Regular cardiac myocyte (primary cell): ENCODE measurements around the gene POLR2A. TPM values are rescaled to one million over a fixed set of nuclear protein-coding genes. Genes with fewer than 3 reads are reported as not detected.

Experiments used
- total RNA-seq: library from RNA; depleted of rRNA; stranded (reverse); fragments of >200 nt; gene quantifications from 2 replicates; pipeline ENCODE4 v1.2.3, GENCODE V29; 2014

POLR2A gene
- 49.6 and 88.0 TPM in 2 replicates for total RNA-seq

DNA sequence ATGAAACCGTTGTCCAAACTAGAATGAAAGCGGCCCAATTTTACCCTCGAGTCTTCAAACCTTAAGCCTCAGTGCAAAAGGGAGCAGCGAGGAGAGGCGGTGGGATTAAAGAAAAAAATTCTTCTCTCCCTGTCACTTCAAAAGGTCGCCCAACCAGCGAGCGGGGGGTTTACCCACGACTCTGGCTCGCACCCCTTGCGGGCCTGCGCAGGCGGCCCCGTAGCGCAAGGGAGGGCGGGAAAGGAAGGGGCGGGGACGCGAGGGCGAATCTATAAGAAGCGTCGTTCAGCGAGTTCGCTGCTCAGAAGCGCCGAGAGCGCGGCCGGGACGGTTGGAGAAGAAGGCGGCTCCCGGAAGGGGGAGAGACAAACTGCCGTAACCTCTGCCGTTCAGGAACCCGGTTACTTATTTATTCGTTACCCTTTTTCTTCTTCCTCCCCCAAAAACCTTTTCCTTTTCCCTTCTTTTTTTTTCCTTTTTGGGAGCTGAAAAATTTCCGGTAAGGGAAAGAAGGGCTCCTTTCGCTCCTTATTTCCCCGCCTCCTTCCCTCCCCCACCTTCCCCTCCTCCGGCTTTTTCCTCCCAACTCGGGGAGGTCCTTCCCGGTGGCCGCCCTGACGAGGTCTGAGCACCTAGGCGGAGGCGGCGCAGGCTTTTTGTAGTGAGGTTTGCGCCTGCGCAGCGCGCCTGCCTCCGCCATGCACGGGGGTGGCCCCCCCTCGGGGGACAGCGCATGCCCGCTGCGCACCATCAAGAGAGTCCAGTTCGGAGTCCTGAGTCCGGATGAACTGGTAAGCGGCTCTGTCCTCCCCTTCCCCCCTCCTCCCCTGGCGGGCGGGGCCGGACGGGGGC is at the start of gene POLR2A:
Gene POLR2A, plus strand, starts transcription at position 300 of the 852 bp plus-strand sequence.

GRCh38 chr17:7439462-7440112 is 44.6 kb upstream of the POLR2A start, which contains the start of gene FGF11:
FGF11 (plus strand) TSS chr17:7439512; CDS start chr17:7439621, 109 bp downstream.

GRCh38 chr17:7444682-7445618 is 39.2 kb upstream of the POLR2A start, which contains the start of gene CHRNB1:
CHRNB1 (plus strand) TSS chr17:7445061; CDS start chr17:7445128, 67 bp downstream.

DNA sequence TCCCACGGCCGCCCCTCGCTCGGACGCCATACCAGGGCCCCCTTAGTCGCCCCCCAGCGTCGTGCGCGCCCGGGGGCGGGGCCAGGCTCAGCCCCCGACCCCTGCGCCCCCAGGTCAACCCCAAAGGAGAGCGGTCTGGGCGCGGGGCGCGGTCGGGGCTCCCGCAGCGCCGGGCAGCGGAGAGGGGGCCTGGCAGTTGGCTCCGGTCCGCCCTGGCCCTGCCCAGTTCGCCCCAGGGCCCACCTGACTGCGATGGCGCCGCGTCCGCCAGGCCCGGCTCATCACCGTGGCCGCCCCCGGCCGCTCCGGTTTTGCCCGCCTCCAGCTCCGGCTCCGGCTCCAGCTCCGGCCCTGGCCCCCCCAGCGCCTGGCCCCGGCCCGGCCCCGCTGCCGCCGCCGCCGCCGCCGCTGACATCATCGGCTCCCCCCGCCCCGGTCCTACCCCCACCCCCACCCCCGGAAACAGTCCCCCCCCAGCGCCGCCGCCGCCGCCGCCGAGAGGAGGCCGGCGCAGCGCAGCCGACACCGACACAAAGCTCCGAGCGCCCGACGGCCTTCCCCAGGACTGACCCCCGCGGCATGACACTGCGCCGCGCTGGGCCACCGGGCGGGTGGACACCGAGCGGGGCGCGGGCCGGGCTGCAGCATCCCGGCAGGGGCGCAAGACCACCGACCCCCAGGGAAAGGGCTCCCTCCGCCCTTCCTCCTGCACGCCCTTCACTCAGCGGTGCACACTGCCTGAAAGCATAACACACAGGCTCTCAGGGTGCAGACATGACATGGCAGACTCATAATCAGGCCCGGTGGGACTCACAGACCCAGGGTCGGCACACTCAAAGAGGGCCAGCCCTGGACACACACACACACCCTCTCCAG is 4.7 kb upstream of the POLR2A start, which contains the start of gene ZBTB4:
Gene ZBTB4, minus strand, starts transcription at position 419 of the 876 bp plus-strand sequence. CDS start 12,830 bp downstream, outside the sequence.

GRCh38 chr17:7481275-7481674 is 2.9 kb upstream of the POLR2A start, which contains the start of gene SLC35G6:
SLC35G6 (plus strand) TSS chr17:7481446; CDS start chr17:7481517, 71 bp downstream.

GRCh38 chr17:7548585-7549400 is 64.6 kb downstream of the POLR2A start, which contains the start of gene TNFSF12:
TNFSF12 (plus strand) TSS chr17:7549058; CDS start chr17:7549154, 96 bp downstream.

Other genes starting within 250 kb of the POLR2A start
- gene DVL2, start 249.8 kb upstream of the POLR2A start, total RNA-seq: 49.8 and 59.5 TPM in 2 replicates
- gene PHF23, start 244.9 kb upstream of the POLR2A start, total RNA-seq: 40.0 and 40.8 TPM in 2 replicates
- gene GABARAP, start 241.9 kb upstream of the POLR2A start, total RNA-seq: 118 and 275 TPM in 2 replicates
- 14.4 and 19.9 TPM in 2 replicates for gene CTDNEP1, start 232.6 kb upstream of the POLR2A start, total RNA-seq
- 22.0 and 57.3 TPM in 2 replicates for gene ELP5, start 232.2 kb upstream of the POLR2A start, total RNA-seq
- gene CLDN7, start 221.9 kb upstream of the POLR2A start, total RNA-seq: 0.19 and 1.7 TPM in 2 replicates
- under 0.01 and 0.28 TPM in 2 replicates for gene SLC2A4, start 202.6 kb upstream of the POLR2A start, total RNA-seq
- 0.56 TPM in 1 of 2 replicates, not detected in the other for gene YBX2, start 189.7 kb upstream of the POLR2A start, total RNA-seq
- 474 and 1,218 TPM in 2 replicates for gene EIF5A, start 176.7 kb upstream of the POLR2A start, total RNA-seq
- gene GPS2, start 169.0 kb upstream of the POLR2A start, total RNA-seq: 26.8 and 41.8 TPM in 2 replicates
- gene NEURL4, start 155.0 kb upstream of the POLR2A start, total RNA-seq: 12.7 and 23.8 TPM in 2 replicates
- gene ACAP1, start 147.8 kb upstream of the POLR2A start, total RNA-seq: 0.56 and 0.58 TPM in 2 replicates
- 10.4 and 13.5 TPM in 2 replicates for gene KCTD11, start 132.2 kb upstream of the POLR2A start, total RNA-seq
- not detected in 2 replicates for gene TMEM95, start 129.2 kb upstream of the POLR2A start, total RNA-seq
- under 0.01 and 0.28 TPM in 2 replicates for gene TNK1, start 103.3 kb upstream of the POLR2A start, total RNA-seq
- 14.4 and 15.5 TPM in 2 replicates for gene PLSCR3, start 89.8 kb upstream of the POLR2A start, total RNA-seq
- gene TMEM256, start 80.3 kb upstream of the POLR2A start, total RNA-seq: 88.0 and 144 TPM in 2 replicates
- 2.3 and 4.2 TPM in 2 replicates for gene NLGN2, start 76.5 kb upstream of the POLR2A start, total RNA-seq
- gene SPEM1, start 64.0 kb upstream of the POLR2A start, total RNA-seq: not detected in 2 replicates
- gene SPEM2, start 58.8 kb upstream of the POLR2A start, total RNA-seq: not detected in 2 replicates
- gene SPEM3, start 55.5 kb upstream of the POLR2A start, total RNA-seq: not detected in 2 replicates
- 1.5 and 2.3 TPM in 2 replicates for gene TMEM102, start 48.9 kb upstream of the POLR2A start, total RNA-seq
- gene FGF11, start 44.9 kb upstream of the POLR2A start, total RNA-seq: 2.5 and 14.7 TPM in 2 replicates
- gene CHRNB1, start 39.3 kb upstream of the POLR2A start, total RNA-seq: 2.3 and 3.9 TPM in 2 replicates
- gene ZBTB4, start 4.7 kb upstream of the POLR2A start, total RNA-seq: 14.8 and 21.4 TPM in 2 replicates
- not detected in 2 replicates for gene SLC35G6, start 2.9 kb upstream of the POLR2A start, total RNA-seq
- gene TNFSF12, start 64.7 kb downstream of the POLR2A start, total RNA-seq: 3.6 and 14.1 TPM in 2 replicates
- gene TNFSF13, start 74.4 kb downstream of the POLR2A start, total RNA-seq: 0.38 and 1.1 TPM in 2 replicates
- 71.0 and 99.3 TPM in 2 replicates for gene SENP3, start 77.6 kb downstream of the POLR2A start, total RNA-seq
- gene CD68, start 95.3 kb downstream of the POLR2A start, total RNA-seq: 7.5 and 15.2 TPM in 2 replicates
- gene MPDU1, start 99.5 kb downstream of the POLR2A start, total RNA-seq: 54.4 and 115 TPM in 2 replicates
- 0.28 and 0.38 TPM in 2 replicates for gene SOX15, start 105.7 kb downstream of the POLR2A start, total RNA-seq
- 50.2 and 58.1 TPM in 2 replicates for gene FXR2, start 130.5 kb downstream of the POLR2A start, total RNA-seq
- gene SAT2, start 143.5 kb downstream of the POLR2A start, total RNA-seq: 25.5 and 30.2 TPM in 2 replicates
- gene SHBG, start 145.8 kb downstream of the POLR2A start, total RNA-seq: 0.19 and 0.28 TPM in 2 replicates
- gene ATP1B2, start 166.6 kb downstream of the POLR2A start, total RNA-seq: not detected in 2 replicates
- gene TP53, start 203.1 kb downstream of the POLR2A start, total RNA-seq: 16.3 and 28.4 TPM in 2 replicates
- gene WRAP53, start 204.1 kb downstream of the POLR2A start, total RNA-seq: 3.1 and 7.9 TPM in 2 replicates
- under 0.01 and 0.19 TPM in 2 replicates for gene EFNB3, start 220.8 kb downstream of the POLR2A start, total RNA-seq
- 0.19 and 0.56 TPM in 2 replicates for gene DNAH2, start 233.4 kb downstream of the POLR2A start, total RNA-seq